Caco-2 (cell line): ENCODE results near the gene COLEC11. TPM values are rescaled to one million over a fixed set of nuclear protein-coding genes. Genes with fewer than 3 reads are reported as not detected.
"Not testable (repeated sequence)": the region's sequence is repeated elsewhere in the genome, so short reads cannot be mapped to it uniquely, and the experiment has no call there.

Source experiments
- BruUV-seq: library from RNA; stranded (reverse); fragments of 400-500 nt; replicated peaks from 2 replicates; lab custom pipeline; 2021; lab: Mats Ljungman, UMichigan
- CTCF ChIA-PET: fragments of 300-600 bp; sonication (Branson Sonifier 250); formaldehyde crosslinking; loops from one replicate; lab custom pipeline; 2022; ENCODE audit warnings: antibody characterized with exemption; lab: Charles Lee
- POLR2A ChIA-PET: fragments of 300-600 bp; sonication (Branson Sonifier 250); formaldehyde crosslinking; loops from one replicate; lab custom pipeline; 2022; ENCODE audit warnings: antibody characterized with exemption; lab: Charles Lee
- DNase-seq, 2 experiments: peaks; one replicate each; pipeline versions ENCODE4 v3.0.0 to v3.0.0-alpha.2; 2020 to 2022
- H3K27me3 ChIP-seq: replicated peaks from 2 replicates; pipeline ENCODE4 v1.6.0; 2011; ENCODE audit warnings: low read length; ENCODE audit not compliant: control insufficient read depth, insufficient read depth
- H3K36me3 ChIP-seq: 2 replicates; pipeline ENCODE4 v1.5.1; 2011; ENCODE audit warnings: low read length; ENCODE audit not compliant: control insufficient read depth, insufficient read depth
- H3K4me1 ChIP-seq: fragments of 250-450 bp; sonication (Bioruptor Pico); 2 replicates; pipeline ENCODE4 v1.5.1; 2020; ENCODE audit warnings: mild to moderate bottlenecking
- H3K4me3 ChIP-seq: 2 replicates; pipeline ENCODE4 v1.5.1; 2011; ENCODE audit warnings: low read depth, mild to moderate bottlenecking, control low read depth, low read length
- H3K9me3 ChIP-seq: fragments of 250-450 bp; sonication (Bioruptor Pico); 2 replicates; pipeline ENCODE4 v1.5.1; 2020; ENCODE audit warnings: mild to moderate bottlenecking, moderate library complexity
- H3K27ac Mint-ChIP-seq: one replicate; pipeline ENCODE4 v1.8.0; 2022; ENCODE audit warnings: mixed read lengths; ENCODE audit not compliant: unreplicated experiment
- H3K27me3 Mint-ChIP-seq: one replicate; pipeline ENCODE4 v1.8.0; 2022; ENCODE audit warnings: mixed read lengths; ENCODE audit not compliant: insufficient read depth, unreplicated experiment
- H3K36me3 Mint-ChIP-seq: one replicate; pipeline ENCODE4 v1.8.0; 2022; ENCODE audit warnings: mild to moderate bottlenecking, mixed read lengths; ENCODE audit not compliant: insufficient read depth, unreplicated experiment
- H3K4me1 Mint-ChIP-seq: one replicate; pipeline ENCODE4 v1.8.0; 2022; ENCODE audit warnings: low read depth, mixed read lengths; ENCODE audit not compliant: unreplicated experiment
- H3K4me3 Mint-ChIP-seq: one replicate; pipeline ENCODE4 v1.8.0; 2022; ENCODE audit warnings: mild to moderate bottlenecking, moderate library complexity, mixed read lengths; ENCODE audit not compliant: unreplicated experiment
- H3K9me3 Mint-ChIP-seq: one replicate; pipeline ENCODE4 v1.8.0; 2022; ENCODE audit warnings: mixed read lengths; ENCODE audit not compliant: unreplicated experiment
- intact Hi-C: fragments of 100-400 bp; cut with micrococcal nuclease; formaldehyde crosslinking; loops from one replicate; pipeline ENCODE4 v1.10.0; 2022; ENCODE audit not compliant: unreplicated experiment
- total RNA-seq: library from RNA; stranded (reverse); gene quantifications from 2 replicates; pipeline ENCODE4 v1.2.3, GENCODE V29; 2022
- TF ChIP-seq, protein P1 (sequence below), 2 experiments: fragments of 200-600 bp in 1 of 2; IDR thresholded peaks; 1 replicate in 1 of 2; 2 replicates in 1 of 2; pipeline versions ENCODE4 v1.5.1 to v1.8.0; 2011 to 2022; ENCODE audit warnings: antibody characterized with exemption in 1 of 2, control low read depth in 1 of 2, inconsistent platforms in 1 of 2, low read depth in 1 of 2, low read length in 1 of 2, mild to moderate bottlenecking in 1 of 2, moderate library complexity in 1 of 2; ENCODE audit not compliant: insufficient read depth in 1 of 2, severe bottlenecking in 1 of 2, unreplicated experiment in 1 of 2

Gene COLEC11
- total RNA-seq, 1 experiment from 2014 or later, result not detected

GRCh38 chr2:3656762-3657721 lies 62.1 kb downstream of the COLEC11 start:
- H3K27me3 ChIP-seq, result no peaks in the 10 kb centered on the region
- intact Hi-C loops, result no loop called here

GRCh38 chr2:3657881-3658280 lies 63.0 kb downstream of the COLEC11 start, which contains the start of gene ALLC:
Gene ALLC, plus strand, starts transcription at chr2:3658200. Its CDS starts 12,958 bp downstream, at chr2:3671158.
- POLR2A ChIA-PET, result no interaction called here
- Histone ChIP-seq H3K9me3 (no peaks in the 10 kb centered on the region), H3K4me1 (no peaks in the 10 kb centered on the region), H3K36me3 (no peaks in the 10 kb centered on the region), H3K27me3 (no peaks in the 10 kb centered on the region), H3K4me3 (no peak within 1 kb of the TSS)
- intact Hi-C loops, result no loop called here
- H3K9me3 Mint-ChIP-seq, result no peaks in the 10 kb centered on the region
- DNase-seq, result no peak
- no peaks in the 10 kb centered on the region for H3K27me3 Mint-ChIP-seq
- H3K4me1 Mint-ChIP-seq, result no peaks in the 10 kb centered on the region
- BruUV-seq, result no TSS peak
- no peak within 1 kb of the TSS for H3K27ac Mint-ChIP-seq
- no peaks in the 10 kb centered on the region for H3K36me3 Mint-ChIP-seq
- no peak within 1 kb of the TSS for H3K4me3 Mint-ChIP-seq
- CTCF ChIA-PET, result no interaction called here
- TF ChIP-seq, protein P1, sequence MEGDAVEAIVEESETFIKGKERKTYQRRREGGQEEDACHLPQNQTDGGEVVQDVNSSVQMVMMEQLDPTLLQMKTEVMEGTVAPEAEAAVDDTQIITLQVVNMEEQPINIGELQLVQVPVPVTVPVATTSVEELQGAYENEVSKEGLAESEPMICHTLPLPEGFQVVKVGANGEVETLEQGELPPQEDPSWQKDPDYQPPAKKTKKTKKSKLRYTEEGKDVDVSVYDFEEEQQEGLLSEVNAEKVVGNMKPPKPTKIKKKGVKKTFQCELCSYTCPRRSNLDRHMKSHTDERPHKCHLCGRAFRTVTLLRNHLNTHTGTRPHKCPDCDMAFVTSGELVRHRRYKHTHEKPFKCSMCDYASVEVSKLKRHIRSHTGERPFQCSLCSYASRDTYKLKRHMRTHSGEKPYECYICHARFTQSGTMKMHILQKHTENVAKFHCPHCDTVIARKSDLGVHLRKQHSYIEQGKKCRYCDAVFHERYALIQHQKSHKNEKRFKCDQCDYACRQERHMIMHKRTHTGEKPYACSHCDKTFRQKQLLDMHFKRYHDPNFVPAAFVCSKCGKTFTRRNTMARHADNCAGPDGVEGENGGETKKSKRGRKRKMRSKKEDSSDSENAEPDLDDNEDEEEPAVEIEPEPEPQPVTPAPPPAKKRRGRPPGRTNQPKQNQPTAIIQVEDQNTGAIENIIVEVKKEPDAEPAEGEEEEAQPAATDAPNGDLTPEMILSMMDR (IDR thresholded peaks at IDR 0.05; ENCODE audit: insufficient read depth in 1 of 2, low read depth in 1 of 2, low read length in 1 of 2, severe bottlenecking in 1 of 2, unreplicated experiment in 1 of 2), result no peak

More at GRCh38 chr2:3656762-3657721, 62.1 kb downstream of the COLEC11 start:
- DNase-seq, result no peak
- 0 out of 2 replicates have a peak, but pooled peaks cover 3% of the 10 kb centered on the region for H3K4me1 ChIP-seq
- H3K4me3 ChIP-seq, result no peak overlapping the region
- no peak overlapping the region for H3K27ac Mint-ChIP-seq
- TF ChIP-seq, protein P1 (IDR thresholded peaks at IDR 0.05; ENCODE audit: insufficient read depth in 1 of 2, low read depth in 1 of 2, low read length in 1 of 2, severe bottlenecking in 1 of 2, unreplicated experiment in 1 of 2), result no peak
- H3K36me3 ChIP-seq, result no peaks in the 10 kb centered on the region
- H3K27me3 Mint-ChIP-seq, result no peaks in the 10 kb centered on the region
- no peak overlapping the region for H3K4me3 Mint-ChIP-seq
- BruUV-seq, result no TSS peak
- H3K36me3 Mint-ChIP-seq, result no peaks in the 10 kb centered on the region
- H3K4me1 Mint-ChIP-seq, result no peaks in the 10 kb centered on the region
- CTCF ChIA-PET, result interaction anchor here (0.7 kb wide), 1 partner anchor 291 kb away, joined by 7 read pairs; no protein-coding TSS in a partner anchor
- H3K9me3 Mint-ChIP-seq, result no peaks in the 10 kb centered on the region
- POLR2A ChIA-PET, result no interaction called here
- H3K9me3 ChIP-seq, result no peaks in the 10 kb centered on the region

GRCh38 chr2:3659447-3660432 lies 64.8 kb downstream of the COLEC11 start:
- Mint-ChIP-seq H3K4me3 (no peak overlapping the region), H3K36me3 (no peaks in the 10 kb centered on the region), H3K4me1 (no peaks in the 10 kb centered on the region), H3K27me3 (no peaks in the 10 kb centered on the region), H3K27ac (no peak overlapping the region), H3K9me3 (no peaks in the 10 kb centered on the region)
- no peaks in the 10 kb centered on the region for H3K4me1 ChIP-seq
- intact Hi-C loops, result no loop called here
- no peaks in the 10 kb centered on the region for H3K36me3 ChIP-seq
- TF ChIP-seq, protein P1 (IDR thresholded peaks at IDR 0.05; ENCODE audit: insufficient read depth in 1 of 2, low read depth in 1 of 2, low read length in 1 of 2, severe bottlenecking in 1 of 2, unreplicated experiment in 1 of 2), result no peak
- H3K9me3 ChIP-seq, result no peaks in the 10 kb centered on the region
- ChIA-PET CTCF (interaction anchor here (0.9 kb wide), 1 partner anchor 32 kb away, joined by 5 read pairs; no protein-coding TSS in a partner anchor), POLR2A (no interaction called here)
- no peak for DNase-seq
- H3K4me3 ChIP-seq, result no peak overlapping the region
- H3K27me3 ChIP-seq, result no peaks in the 10 kb centered on the region
- no TSS peak for BruUV-seq

DNA sequence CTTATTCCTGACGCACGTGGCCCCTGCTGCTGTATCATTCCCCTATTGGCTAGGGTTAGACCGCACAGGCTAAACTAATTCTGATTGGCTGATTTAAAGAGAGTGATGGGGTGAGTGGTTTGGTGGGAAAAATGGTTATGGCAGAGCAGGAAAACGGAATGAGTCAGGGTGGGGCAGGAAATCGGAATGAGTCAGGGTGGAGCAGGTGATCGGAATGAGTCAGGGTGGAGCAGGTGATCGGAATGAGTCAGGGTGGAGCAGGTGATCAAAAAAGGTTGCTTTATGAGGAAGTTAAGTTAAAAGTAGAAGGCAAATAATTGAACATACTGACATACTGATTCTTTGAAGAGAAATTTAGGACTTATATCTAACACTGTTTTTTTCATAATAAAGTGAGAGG lies 65.7 kb downstream of the COLEC11 start:
- H3K27me3 Mint-ChIP-seq, CTCF ChIA-PET, H3K9me3 Mint-ChIP-seq, H3K27ac Mint-ChIP-seq, BruUV-seq, H3K36me3 ChIP-seq, H3K4me3 ChIP-seq, H3K9me3 ChIP-seq, H3K36me3 Mint-ChIP-seq, H3K4me1 ChIP-seq, POLR2A ChIA-PET, H3K27me3 ChIP-seq, DNase-seq, H3K4me1 Mint-ChIP-seq, H3K4me3 Mint-ChIP-seq, intact Hi-C loops: not testable (repeated sequence)
